GM23338 (cell line): ENCODE measurements around the gene INPP4A. TPM values are rescaled to one million over a fixed set of nuclear protein-coding genes. Genes with fewer than 3 reads are reported as not detected.

Experiments used
- ATAC-seq: fragments of 200-7000 bp; cut with Tn5 transposase; 3 replicates; pipeline ENCODE4 v1.9.1; 2020
- DNase-seq: peaks from one replicate; pipeline ENCODE4 v3.0.0-alpha.2; 2015; ENCODE audit warnings: low spot score
- H2AFZ ChIP-seq: fragments of 200-600 bp; sonication (generic); 2 replicates; pipeline ENCODE4 v1.8.0; 2016; ENCODE audit warnings: antibody characterized with exemption, mild to moderate bottlenecking, moderate library complexity
- H3F3A ChIP-seq: fragments of 200-600 bp; sonication (generic); replicated peaks from 2 replicates; pipeline ENCODE4 v1.8.0; 2017; ENCODE audit warnings: antibody characterized with exemption, mixed run types, low read depth
- H3K27ac ChIP-seq: fragments of 200-600 bp; sonication (generic); 2 replicates; pipeline ENCODE4 v1.6.1; 2016; ENCODE audit warnings: low read depth
- H3K27me3 ChIP-seq: fragments of 200-600 bp; sonication (generic); 2 replicates; pipeline ENCODE4 v1.8.0; 2016; ENCODE audit warnings: mild to moderate bottlenecking, mixed run types, moderate library complexity; ENCODE audit not compliant: insufficient read depth
- H3K36me3 ChIP-seq: fragments of 200-600 bp; sonication (generic); 2 replicates; pipeline ENCODE4 v1.8.0; 2016; ENCODE audit warnings: mild to moderate bottlenecking; ENCODE audit not compliant: insufficient read depth
- H3K4me1 ChIP-seq: fragments of 200-600 bp; sonication (generic); 2 replicates; pipeline ENCODE4 v1.8.0; 2016; ENCODE audit warnings: mild to moderate bottlenecking, moderate library complexity; ENCODE audit not compliant: insufficient read depth
- H3K4me2 ChIP-seq: fragments of 200-600 bp; sonication (generic); 2 replicates; pipeline ENCODE4 v1.7.1; 2017; ENCODE audit warnings: mixed run types
- H3K4me3 ChIP-seq: fragments of 200-600 bp; sonication (generic); 2 replicates; pipeline ENCODE4 v1.6.1; 2016; ENCODE audit warnings: mixed run types
- H3K79me2 ChIP-seq: fragments of 200-600 bp; sonication (generic); replicated peaks from 2 replicates; pipeline ENCODE4 v1.8.0; 2017; ENCODE audit warnings: mild to moderate bottlenecking; ENCODE audit not compliant: insufficient read depth
- H3K9me2 ChIP-seq: fragments of 200-600 bp; sonication (generic); 2 replicates; pipeline ENCODE4 v1.8.0; 2017; ENCODE audit not compliant: insufficient read depth
- H4K20me1 ChIP-seq: fragments of 200-600 bp; sonication (generic); replicated peaks from 2 replicates; pipeline ENCODE4 v1.8.0; 2017; ENCODE audit warnings: mild to moderate bottlenecking; ENCODE audit not compliant: insufficient read depth
- H3K27ac Mint-ChIP-seq: 2 replicates; pipeline ENCODE4 v1.8.0; 2020; ENCODE audit warnings: inconsistent platforms, mild to moderate bottlenecking, moderate library complexity, mixed read lengths
- H3K27me3 Mint-ChIP-seq: 3 replicates; pipeline ENCODE4 v1.8.0; 2022; ENCODE audit warnings: low read depth, mild to moderate bottlenecking, moderate library complexity, mixed read lengths, inconsistent platforms; ENCODE audit not compliant: insufficient read depth, poor library complexity
- H3K36me3 Mint-ChIP-seq: 3 replicates; pipeline ENCODE4 v1.8.0; 2021; ENCODE audit warnings: low read depth, mild to moderate bottlenecking, inconsistent platforms, moderate library complexity, mixed read lengths
- H3K4me1 Mint-ChIP-seq: 3 replicates; pipeline ENCODE4 v1.8.0; 2020; ENCODE audit warnings: mild to moderate bottlenecking, inconsistent platforms, mixed read lengths
- H3K4me3 Mint-ChIP-seq: 3 replicates; pipeline ENCODE4 v1.8.0; 2021; ENCODE audit warnings: moderate library complexity, mild to moderate bottlenecking, inconsistent platforms, mixed read lengths
- H3K9me3 Mint-ChIP-seq: 3 replicates; pipeline ENCODE4 v1.8.0; 2020; ENCODE audit warnings: moderate library complexity, mild to moderate bottlenecking, inconsistent platforms, mixed read lengths
- CREB1 ChIP-seq: fragments of 250-450 bp; sonication (Bioruptor Pico); IDR thresholded peaks from 2 replicates; pipeline ENCODE4 v1.5.0; 2020; ENCODE audit warnings: low read depth, mild to moderate bottlenecking, moderate library complexity
- EZH2 ChIP-seq: fragments of 200-600 bp; sonication (generic); IDR thresholded peaks from one replicate; pipeline ENCODE4 v1.8.0; 2017; ENCODE audit warnings: antibody characterized with exemption, mild to moderate bottlenecking, low read depth; ENCODE audit not compliant: unreplicated experiment
- EZH2phosphoT487 ChIP-seq: fragments of 200-600 bp; sonication (generic); IDR thresholded peaks from one replicate; pipeline ENCODE4 v1.8.1; 2018; ENCODE audit warnings: antibody characterized with exemption; ENCODE audit not compliant: unreplicated experiment
- JUNB ChIP-seq: IDR thresholded peaks from one replicate; pipeline ENCODE4 v1.6.1; 2016; ENCODE audit warnings: antibody characterized with exemption; ENCODE audit not compliant: unreplicated experiment
- NANOG ChIP-seq: IDR thresholded peaks from 2 replicates; pipeline ENCODE4 v1.6.1; 2016; ENCODE audit warnings: antibody characterized with exemption, borderline replicate concordance
- POLR2AphosphoS5 ChIP-seq: IDR thresholded peaks from 2 replicates; pipeline ENCODE4 v1.6.1; 2016; ENCODE audit warnings: antibody characterized with exemption, low read depth
- STAT1 ChIP-seq: IDR thresholded peaks from one replicate; pipeline ENCODE4 v1.6.1; 2016; ENCODE audit warnings: antibody characterized with exemption; ENCODE audit not compliant: unreplicated experiment
- ZNF331 ChIP-seq: fragments of 250-450 bp; sonication (Bioruptor Pico); IDR thresholded peaks from 2 replicates; pipeline ENCODE4 v1.5.0; 2020; ENCODE audit warnings: low read depth, mild to moderate bottlenecking, moderate library complexity
- polyA plus RNA-seq: library from polyadenylated mRNA; unstranded; fragments of >200 nt; fragmentation: Nextera tagmentation; extraction: Ambion mirVana; gene quantifications from 2 replicates; pipeline ENCODE4 v1.2.1, GENCODE V29; 2016
- total RNA-seq: library from RNA; depleted of rRNA; stranded (reverse); fragments of >200 nt; shearing (Covaris generic); gene quantifications from 2 replicates; pipeline ENCODE4 v1.2.3, GENCODE V29; 2014
- TF ChIP-seq, protein P1 (sequence below): IDR thresholded peaks from 2 replicates; pipeline ENCODE4 v1.6.1; 2016; ENCODE audit warnings: antibody characterized with exemption
- TF ChIP-seq, protein P2 (sequence below), 2 experiments: fragments of 200-600 bp in 1 of 2; sonication (generic) in 1 of 2; conservative IDR thresholded peaks; 2 replicates each; pipeline versions ENCODE4 v1.5.1 to v1.6.1; 2016 to 2017; ENCODE audit warnings: antibody characterized with exemption in 2 of 2, low read depth in 2 of 2, mild to moderate bottlenecking in 2 of 2, moderate library complexity in 1 of 2
- TF ChIP-seq, protein P3 (sequence below): IDR thresholded peaks from one replicate; pipeline ENCODE4 v1.6.1; 2018; ENCODE audit warnings: antibody characterized with exemption; ENCODE audit not compliant: unreplicated experiment
- TF ChIP-seq, protein P4 (sequence below): fragments of 250-450 bp; sonication (Bioruptor Pico); IDR thresholded peaks from 2 replicates; pipeline ENCODE4 v1.5.0; 2020; ENCODE audit warnings: mild to moderate bottlenecking, moderate library complexity

Gene INPP4A
- total and polyA plus RNA-seq, 2 experiments from 2014 or later: 8.5 to 36.9 TPM

DNA sequence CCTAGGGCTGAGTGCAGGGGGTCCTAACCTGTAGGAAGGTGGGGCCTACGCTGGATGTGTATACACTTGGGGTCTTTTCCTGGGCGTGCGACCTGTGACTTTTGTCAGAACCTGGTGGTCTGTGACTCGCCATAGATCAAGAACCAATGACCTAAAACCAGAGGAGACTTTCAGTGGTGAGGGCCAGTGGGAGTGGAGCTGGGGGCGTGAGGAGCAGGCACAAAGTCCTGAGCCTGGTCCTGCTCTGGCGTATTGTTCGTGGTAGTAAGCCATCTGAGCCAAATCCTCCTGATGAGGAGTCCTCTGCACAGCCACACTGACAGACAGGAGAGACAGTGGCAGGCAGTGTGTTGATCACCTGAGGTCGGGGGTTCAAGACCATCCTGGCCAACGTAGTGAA, 8.9 kb downstream of the INPP4A start:
- Histone ChIP-seq H3K36me3 (peaks cover 3% of the 10 kb centered on the region; the same call in 1 of the 2 replicates), H3K4me3 (no peak overlapping the region), H3K27me3 (no peaks in the 10 kb centered on the region), H3F3A (no peaks in the 10 kb centered on the region), H2AFZ (no peak overlapping the region), H3K79me2 (peaks cover 96% of the 10 kb centered on the region), H3K4me1 (peaks cover 42% of the 10 kb centered on the region), H3K4me2 (no peak overlapping the region), H3K9me2 (no peaks in the 10 kb centered on the region), H3K27ac (peak overlapping the region; percentile 21; the same call in 1 of the 2 replicates), H4K20me1 (peaks cover 38% of the 10 kb centered on the region)
- H3K9me3 Mint-ChIP-seq: no peaks in the 10 kb centered on the region
- H3K27me3 Mint-ChIP-seq: peaks cover 3% of the 10 kb centered on the region
- TF ChIP-seq STAT1: no peak
- TF ChIP-seq, protein P1, sequence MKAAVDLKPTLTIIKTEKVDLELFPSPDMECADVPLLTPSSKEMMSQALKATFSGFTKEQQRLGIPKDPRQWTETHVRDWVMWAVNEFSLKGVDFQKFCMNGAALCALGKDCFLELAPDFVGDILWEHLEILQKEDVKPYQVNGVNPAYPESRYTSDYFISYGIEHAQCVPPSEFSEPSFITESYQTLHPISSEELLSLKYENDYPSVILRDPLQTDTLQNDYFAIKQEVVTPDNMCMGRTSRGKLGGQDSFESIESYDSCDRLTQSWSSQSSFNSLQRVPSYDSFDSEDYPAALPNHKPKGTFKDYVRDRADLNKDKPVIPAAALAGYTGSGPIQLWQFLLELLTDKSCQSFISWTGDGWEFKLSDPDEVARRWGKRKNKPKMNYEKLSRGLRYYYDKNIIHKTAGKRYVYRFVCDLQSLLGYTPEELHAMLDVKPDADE: no peak
- no peak for TF ChIP-seq POLR2AphosphoS5
- no peak for TF ChIP-seq EZH2
- no peak for TF ChIP-seq JUNB
- no peak for TF ChIP-seq NANOG
- no peak for TF ChIP-seq EZH2phosphoT487
- TF ChIP-seq, protein P2, sequence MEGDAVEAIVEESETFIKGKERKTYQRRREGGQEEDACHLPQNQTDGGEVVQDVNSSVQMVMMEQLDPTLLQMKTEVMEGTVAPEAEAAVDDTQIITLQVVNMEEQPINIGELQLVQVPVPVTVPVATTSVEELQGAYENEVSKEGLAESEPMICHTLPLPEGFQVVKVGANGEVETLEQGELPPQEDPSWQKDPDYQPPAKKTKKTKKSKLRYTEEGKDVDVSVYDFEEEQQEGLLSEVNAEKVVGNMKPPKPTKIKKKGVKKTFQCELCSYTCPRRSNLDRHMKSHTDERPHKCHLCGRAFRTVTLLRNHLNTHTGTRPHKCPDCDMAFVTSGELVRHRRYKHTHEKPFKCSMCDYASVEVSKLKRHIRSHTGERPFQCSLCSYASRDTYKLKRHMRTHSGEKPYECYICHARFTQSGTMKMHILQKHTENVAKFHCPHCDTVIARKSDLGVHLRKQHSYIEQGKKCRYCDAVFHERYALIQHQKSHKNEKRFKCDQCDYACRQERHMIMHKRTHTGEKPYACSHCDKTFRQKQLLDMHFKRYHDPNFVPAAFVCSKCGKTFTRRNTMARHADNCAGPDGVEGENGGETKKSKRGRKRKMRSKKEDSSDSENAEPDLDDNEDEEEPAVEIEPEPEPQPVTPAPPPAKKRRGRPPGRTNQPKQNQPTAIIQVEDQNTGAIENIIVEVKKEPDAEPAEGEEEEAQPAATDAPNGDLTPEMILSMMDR (conservative IDR thresholded peaks at IDR 0.05; ENCODE audit: low read depth in 2 of 2): no peak
- TF ChIP-seq, protein P3, sequence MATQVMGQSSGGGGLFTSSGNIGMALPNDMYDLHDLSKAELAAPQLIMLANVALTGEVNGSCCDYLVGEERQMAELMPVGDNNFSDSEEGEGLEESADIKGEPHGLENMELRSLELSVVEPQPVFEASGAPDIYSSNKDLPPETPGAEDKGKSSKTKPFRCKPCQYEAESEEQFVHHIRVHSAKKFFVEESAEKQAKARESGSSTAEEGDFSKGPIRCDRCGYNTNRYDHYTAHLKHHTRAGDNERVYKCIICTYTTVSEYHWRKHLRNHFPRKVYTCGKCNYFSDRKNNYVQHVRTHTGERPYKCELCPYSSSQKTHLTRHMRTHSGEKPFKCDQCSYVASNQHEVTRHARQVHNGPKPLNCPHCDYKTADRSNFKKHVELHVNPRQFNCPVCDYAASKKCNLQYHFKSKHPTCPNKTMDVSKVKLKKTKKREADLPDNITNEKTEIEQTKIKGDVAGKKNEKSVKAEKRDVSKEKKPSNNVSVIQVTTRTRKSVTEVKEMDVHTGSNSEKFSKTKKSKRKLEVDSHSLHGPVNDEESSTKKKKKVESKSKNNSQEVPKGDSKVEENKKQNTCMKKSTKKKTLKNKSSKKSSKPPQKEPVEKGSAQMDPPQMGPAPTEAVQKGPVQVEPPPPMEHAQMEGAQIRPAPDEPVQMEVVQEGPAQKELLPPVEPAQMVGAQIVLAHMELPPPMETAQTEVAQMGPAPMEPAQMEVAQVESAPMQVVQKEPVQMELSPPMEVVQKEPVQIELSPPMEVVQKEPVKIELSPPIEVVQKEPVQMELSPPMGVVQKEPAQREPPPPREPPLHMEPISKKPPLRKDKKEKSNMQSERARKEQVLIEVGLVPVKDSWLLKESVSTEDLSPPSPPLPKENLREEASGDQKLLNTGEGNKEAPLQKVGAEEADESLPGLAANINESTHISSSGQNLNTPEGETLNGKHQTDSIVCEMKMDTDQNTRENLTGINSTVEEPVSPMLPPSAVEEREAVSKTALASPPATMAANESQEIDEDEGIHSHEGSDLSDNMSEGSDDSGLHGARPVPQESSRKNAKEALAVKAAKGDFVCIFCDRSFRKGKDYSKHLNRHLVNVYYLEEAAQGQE: no peak
- TF ChIP-seq ZNF331 (CRISPR knock-in tag): no peak
- no peak for TF ChIP-seq CREB1 (CRISPR knock-in tag)
- TF ChIP-seq, protein P4, sequence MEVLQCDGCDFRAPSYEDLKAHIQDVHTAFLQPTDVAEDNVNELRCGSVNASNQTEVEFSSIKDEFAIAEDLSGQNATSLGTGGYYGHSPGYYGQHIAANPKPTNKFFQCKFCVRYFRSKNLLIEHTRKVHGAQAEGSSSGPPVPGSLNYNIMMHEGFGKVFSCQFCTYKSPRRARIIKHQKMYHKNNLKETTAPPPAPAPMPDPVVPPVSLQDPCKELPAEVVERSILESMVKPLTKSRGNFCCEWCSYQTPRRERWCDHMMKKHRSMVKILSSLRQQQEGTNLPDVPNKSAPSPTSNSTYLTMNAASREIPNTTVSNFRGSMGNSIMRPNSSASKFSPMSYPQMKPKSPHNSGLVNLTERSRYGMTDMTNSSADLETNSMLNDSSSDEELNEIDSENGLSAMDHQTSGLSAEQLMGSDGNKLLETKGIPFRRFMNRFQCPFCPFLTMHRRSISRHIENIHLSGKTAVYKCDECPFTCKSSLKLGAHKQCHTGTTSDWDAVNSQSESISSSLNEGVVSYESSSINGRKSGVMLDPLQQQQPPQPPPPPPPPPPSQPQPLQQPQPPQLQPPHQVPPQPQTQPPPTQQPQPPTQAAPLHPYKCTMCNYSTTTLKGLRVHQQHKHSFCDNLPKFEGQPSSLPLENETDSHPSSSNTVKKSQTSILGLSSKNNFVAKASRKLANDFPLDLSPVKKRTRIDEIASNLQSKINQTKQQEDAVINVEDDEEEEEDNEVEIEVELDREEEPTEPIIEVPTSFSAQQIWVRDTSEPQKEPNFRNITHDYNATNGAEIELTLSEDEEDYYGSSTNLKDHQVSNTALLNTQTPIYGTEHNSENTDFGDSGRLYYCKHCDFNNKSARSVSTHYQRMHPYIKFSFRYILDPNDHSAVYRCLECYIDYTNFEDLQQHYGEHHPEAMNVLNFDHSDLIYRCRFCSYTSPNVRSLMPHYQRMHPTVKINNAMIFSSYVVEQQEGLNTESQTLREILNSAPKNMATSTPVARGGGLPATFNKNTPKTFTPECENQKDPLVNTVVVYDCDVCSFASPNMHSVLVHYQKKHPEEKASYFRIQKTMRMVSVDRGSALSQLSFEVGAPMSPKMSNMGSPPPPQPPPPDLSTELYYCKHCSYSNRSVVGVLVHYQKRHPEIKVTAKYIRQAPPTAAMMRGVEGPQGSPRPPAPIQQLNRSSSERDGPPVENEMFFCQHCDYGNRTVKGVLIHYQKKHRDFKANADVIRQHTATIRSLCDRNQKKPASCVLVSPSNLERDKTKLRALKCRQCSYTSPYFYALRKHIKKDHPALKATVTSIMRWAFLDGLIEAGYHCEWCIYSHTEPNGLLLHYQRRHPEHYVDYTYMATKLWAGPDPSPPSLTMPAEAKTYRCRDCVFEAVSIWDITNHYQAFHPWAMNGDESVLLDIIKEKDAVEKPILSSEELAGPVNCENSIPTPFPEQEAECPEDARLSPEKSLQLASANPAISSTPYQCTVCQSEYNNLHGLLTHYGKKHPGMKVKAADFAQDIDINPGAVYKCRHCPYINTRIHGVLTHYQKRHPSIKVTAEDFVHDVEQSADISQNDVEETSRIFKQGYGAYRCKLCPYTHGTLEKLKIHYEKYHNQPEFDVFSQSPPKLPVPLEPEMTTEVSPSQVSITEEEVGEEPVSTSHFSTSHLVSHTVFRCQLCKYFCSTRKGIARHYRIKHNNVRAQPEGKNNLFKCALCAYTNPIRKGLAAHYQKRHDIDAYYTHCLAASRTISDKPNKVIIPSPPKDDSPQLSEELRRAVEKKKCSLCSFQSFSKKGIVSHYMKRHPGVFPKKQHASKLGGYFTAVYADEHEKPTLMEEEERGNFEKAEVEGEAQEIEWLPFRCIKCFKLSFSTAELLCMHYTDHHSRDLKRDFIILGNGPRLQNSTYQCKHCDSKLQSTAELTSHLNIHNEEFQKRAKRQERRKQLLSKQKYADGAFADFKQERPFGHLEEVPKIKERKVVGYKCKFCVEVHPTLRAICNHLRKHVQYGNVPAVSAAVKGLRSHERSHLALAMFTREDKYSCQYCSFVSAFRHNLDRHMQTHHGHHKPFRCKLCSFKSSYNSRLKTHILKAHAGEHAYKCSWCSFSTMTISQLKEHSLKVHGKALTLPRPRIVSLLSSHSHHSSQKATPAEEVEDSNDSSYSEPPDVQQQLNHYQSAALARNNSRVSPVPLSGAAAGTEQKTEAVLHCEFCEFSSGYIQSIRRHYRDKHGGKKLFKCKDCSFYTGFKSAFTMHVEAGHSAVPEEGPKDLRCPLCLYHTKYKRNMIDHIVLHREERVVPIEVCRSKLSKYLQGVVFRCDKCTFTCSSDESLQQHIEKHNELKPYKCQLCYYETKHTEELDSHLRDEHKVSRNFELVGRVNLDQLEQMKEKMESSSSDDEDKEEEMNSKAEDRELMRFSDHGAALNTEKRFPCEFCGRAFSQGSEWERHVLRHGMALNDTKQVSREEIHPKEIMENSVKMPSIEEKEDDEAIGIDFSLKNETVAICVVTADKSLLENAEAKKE: no peak
- H3K27ac Mint-ChIP-seq: peak overlapping the region; percentile 93
- ATAC-seq: no peak
- H3K4me3 Mint-ChIP-seq: no peak overlapping the region; the same call in 2 of the 3 replicates
- peaks cover 75% of the 10 kb centered on the region for H3K4me1 Mint-ChIP-seq
- no peak for DNase-seq
- peaks cover 8% of the 10 kb centered on the region; the same call in 2 of the 3 replicates for H3K36me3 Mint-ChIP-seq
